Nephron progenitor cell (in vitro differentiated cells): Measurements from ENCODE around the gene DCN.

ENCODE experiments used
- DNase-seq: peaks from one replicate; pipeline ENCODE4 v3.0.0; 2021
- H3K27ac Mint-ChIP-seq: 2 replicates; pipeline ENCODE4 v1.8.0; 2021; ENCODE audit warnings: mild to moderate bottlenecking, moderate library complexity, mixed read lengths
- H3K27me3 Mint-ChIP-seq: 2 replicates; pipeline ENCODE4 v1.8.0; 2021; ENCODE audit warnings: mild to moderate bottlenecking, low read depth, mixed read lengths; ENCODE audit not compliant: poor library complexity
- H3K36me3 Mint-ChIP-seq: 2 replicates; pipeline ENCODE4 v1.8.0; 2021; ENCODE audit warnings: low read depth, mixed read lengths
- H3K4me1 Mint-ChIP-seq: 2 replicates; pipeline ENCODE4 v1.8.0; 2021; ENCODE audit warnings: mixed read lengths
- H3K4me3 Mint-ChIP-seq: 2 replicates; pipeline ENCODE4 v1.8.0; 2021; ENCODE audit warnings: mild to moderate bottlenecking, moderate library complexity, mixed read lengths
- H3K9me3 Mint-ChIP-seq: 2 replicates; pipeline ENCODE4 v1.8.0; 2021; ENCODE audit warnings: mild to moderate bottlenecking, moderate library complexity, mixed read lengths
- CTCF ChIP-seq: fragments of 200-600 bp; sonication (generic); IDR thresholded peaks from 2 replicates; pipeline ENCODE4 v1.5.0; 2021; ENCODE audit warnings: antibody characterized with exemption

DCN gene

DNA sequence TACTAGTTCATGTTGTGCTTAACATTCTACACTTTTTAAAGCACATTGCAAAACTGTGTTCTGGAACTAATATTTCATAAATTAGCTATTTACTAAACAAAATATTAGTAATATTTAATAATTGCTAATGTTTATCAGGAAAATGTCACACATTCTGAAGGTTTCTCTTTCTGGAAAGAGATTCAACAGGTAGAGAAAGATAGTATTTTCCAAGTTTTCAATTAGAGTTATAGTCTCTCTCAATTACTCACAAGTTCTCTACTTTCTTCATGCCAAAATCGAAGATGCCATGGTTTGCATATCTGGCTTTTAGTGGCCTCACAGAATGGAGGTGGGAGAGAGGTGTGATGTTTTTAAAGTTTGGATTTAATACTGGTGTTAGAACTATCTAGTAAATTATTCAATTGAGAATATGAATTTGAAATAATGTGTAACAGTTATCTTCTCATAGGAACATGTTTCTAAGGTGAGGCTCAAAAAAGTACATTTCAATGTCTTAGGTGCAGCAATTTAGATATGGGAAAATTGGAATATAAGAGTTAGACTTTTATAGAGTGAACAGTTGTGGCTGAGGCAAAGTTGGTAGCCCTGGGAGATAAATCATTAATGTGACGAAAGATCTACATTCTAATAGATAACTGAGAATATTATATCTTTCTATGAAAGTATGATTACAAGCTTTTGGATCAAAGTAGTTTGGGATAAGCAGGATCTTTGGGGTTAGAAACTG is 72.9 kb downstream of the DCN start:
- TF ChIP-seq CTCF, result no peak
- DNase-seq, result no peak
- H3K27ac Mint-ChIP-seq, result peak overlapping the region; percentile 34
- no peak overlapping the region for H3K4me3 Mint-ChIP-seq
- no peaks in the 10 kb centered on the region for H3K9me3 Mint-ChIP-seq
- no peaks in the 10 kb centered on the region for H3K36me3 Mint-ChIP-seq
- H3K4me1 Mint-ChIP-seq, result peaks cover 20% of the 10 kb centered on the region
- no peaks in the 10 kb centered on the region for H3K27me3 Mint-ChIP-seq

DNA sequence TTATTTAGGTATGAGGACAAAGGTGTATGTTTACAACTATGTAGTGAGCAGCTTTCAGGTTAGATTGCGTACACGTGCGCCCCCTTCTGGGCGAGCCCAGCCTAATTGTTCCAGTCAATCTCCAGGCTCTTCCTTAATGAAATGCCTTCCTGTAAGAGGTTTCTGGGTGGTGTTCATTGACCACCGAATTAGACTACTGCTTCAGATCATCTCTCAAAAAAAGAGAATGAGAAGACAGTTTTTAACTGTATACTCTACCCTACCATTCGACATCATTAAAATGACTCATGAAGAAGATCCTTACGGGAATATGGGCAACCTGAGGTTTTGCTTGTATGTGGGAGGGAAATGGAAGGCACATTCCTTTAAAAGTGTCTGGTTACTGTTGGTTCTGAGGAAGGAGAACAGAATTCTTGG is 73.5 kb downstream of the DCN start:
- H3K4me3 Mint-ChIP-seq, result no peak overlapping the region
- DNase-seq, result peak; percentile 72
- peaks cover 20% of the 10 kb centered on the region for H3K4me1 Mint-ChIP-seq
- H3K36me3 Mint-ChIP-seq, result no peaks in the 10 kb centered on the region
- H3K9me3 Mint-ChIP-seq, result no peaks in the 10 kb centered on the region
- no peaks in the 10 kb centered on the region for H3K27me3 Mint-ChIP-seq
- H3K27ac Mint-ChIP-seq, result peak overlapping the region; percentile 34
- TF ChIP-seq CTCF, result peak; percentile 74

- Mint-ChIP-seq H3K27ac (peak overlapping the region; percentile 48), H3K4me3 (no peak overlapping the region), H3K9me3 (no peaks in the 10 kb centered on the region), H3K36me3 (no peaks in the 10 kb centered on the region), H3K4me1 (peaks cover 20% of the 10 kb centered on the region), H3K27me3 (no peaks in the 10 kb centered on the region)
- no peak for TF ChIP-seq CTCF
- DNase-seq, result no peak
Measured at GRCh38 chr12:91108196-91108755, 74.3 kb downstream of the DCN start.

GRCh38 chr12:91106283-91106682 is 76.3 kb downstream of the DCN start:
- Mint-ChIP-seq H3K27ac (no peak overlapping the region), H3K4me1 (peaks cover 16% of the 10 kb centered on the region), H3K9me3 (no peaks in the 10 kb centered on the region), H3K27me3 (no peaks in the 10 kb centered on the region), H3K36me3 (no peaks in the 10 kb centered on the region), H3K4me3 (no peak overlapping the region)
- no peak for DNase-seq
- no peak for TF ChIP-seq CTCF

DNA sequence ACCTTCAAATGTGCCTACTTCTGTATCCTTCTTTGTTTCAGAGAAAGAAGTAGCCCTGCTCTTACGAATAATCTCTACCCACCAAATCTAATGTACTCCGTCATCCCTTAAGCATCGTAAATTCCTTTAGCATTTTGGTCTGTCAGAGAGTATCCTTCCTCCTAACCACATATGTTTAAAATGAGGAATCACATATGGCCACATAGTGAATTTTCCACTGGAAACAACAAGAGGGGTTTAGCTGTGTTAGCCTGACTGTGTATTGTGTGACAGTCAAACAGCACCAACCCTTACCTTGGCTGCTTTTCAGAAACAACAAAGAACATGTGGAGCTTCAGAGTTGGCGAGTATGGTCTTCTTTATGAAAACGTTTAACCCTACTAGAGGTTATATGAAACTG is 76.8 kb downstream of the DCN start:
- Mint-ChIP-seq H3K27ac (no peak overlapping the region), H3K4me1 (peaks cover 13% of the 10 kb centered on the region), H3K9me3 (no peaks in the 10 kb centered on the region), H3K27me3 (no peaks in the 10 kb centered on the region), H3K36me3 (no peaks in the 10 kb centered on the region), H3K4me3 (no peak overlapping the region)
- DNase-seq, result no peak
- TF ChIP-seq CTCF, result no peak
